ENCODE measurements around the gene STX1B. TPM values are rescaled to one million over a fixed set of nuclear protein-coding genes. Genes with fewer than 3 reads are reported as not detected.

STX1B gene
- total RNA-seq, 1 donor from 2014 or later, result 4.5 TPM

DNA sequence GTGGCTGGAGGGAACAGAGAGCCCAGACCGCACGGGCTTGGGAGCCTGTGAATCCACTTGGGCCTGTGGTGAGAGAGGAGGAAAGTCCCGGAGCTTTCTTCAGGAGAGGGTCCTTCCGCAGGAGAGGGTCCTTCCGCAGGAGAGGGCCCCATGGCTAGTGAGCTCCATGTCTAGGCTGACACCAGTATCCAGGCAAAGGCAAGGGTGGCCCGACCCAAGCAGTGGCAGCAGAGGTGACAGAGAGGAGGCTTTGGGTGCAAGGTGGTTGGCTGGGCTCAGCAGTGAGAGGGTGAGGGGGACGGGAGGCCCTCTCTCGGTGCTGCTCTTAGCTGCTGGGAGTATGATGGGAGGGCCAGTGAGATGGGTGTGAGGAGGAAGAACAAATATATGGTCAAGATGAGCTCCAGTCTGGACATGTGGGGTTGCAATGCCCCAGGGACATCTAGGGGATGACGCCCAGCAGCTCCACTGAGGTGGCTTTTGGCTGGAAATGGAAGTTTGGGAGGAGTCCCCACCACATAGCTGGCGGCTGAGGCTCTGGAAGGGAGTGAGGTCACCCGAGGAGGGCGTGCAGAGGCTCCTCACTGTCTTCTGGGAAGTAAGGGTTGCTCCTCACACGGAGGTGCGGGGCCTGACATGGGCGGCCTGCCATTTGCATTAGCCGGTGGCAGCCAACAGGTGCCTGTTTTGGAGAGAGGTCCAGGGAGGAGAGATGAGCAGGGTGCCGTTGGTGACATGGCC is 27.7 kb downstream of the STX1B start:
- TF ChIP-seq CTCF (IDR thresholded peaks at IDR 0.05), result no peak
- Mint-ChIP-seq H3K4me3 (ENCODE audit: unreplicated experiment) (no peak overlapping the region), H3K36me3 (ENCODE audit: unreplicated experiment) (peaks cover 18% of the 10 kb centered on the region), H3K27ac (ENCODE audit: unreplicated experiment) (peak overlapping the region; percentile 27), H3K9me3 (ENCODE audit: unreplicated experiment) (no peaks in the 10 kb centered on the region), H3K4me1 (ENCODE audit: unreplicated experiment) (peaks cover 13% of the 10 kb centered on the region), H3K27me3 (ENCODE audit: unreplicated experiment) (no peaks in the 10 kb centered on the region)
- no peak for DNase-seq (ENCODE audit: extremely low spot score, unreplicated experiment)

DNA sequence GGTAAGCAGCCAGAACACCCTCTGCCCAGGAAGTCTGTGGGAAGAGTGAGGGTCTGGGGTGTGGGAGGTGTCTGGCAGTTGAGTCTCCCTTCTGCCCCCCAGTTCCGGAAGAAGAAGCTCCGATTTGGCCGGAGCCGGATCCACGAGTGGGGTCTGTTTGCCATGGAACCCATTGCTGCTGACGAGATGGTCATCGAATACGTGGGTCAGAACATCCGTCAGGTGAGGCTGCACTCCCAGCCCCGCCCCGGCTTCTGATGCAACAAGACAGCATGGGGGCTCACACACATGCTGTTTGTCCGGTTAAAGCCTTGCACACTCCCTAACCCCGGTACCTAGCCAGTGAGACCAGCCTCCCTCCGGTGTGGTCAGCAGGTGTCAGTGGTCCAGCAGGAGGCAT is 29.5 kb downstream of the STX1B start:
- peaks cover 9% of the 10 kb centered on the region for H3K4me1 Mint-ChIP-seq (ENCODE audit: unreplicated experiment)
- no peak for TF ChIP-seq CTCF (IDR thresholded peaks at IDR 0.05)
- H3K36me3 Mint-ChIP-seq (ENCODE audit: unreplicated experiment), result peaks cover 27% of the 10 kb centered on the region
- DNase-seq (ENCODE audit: extremely low spot score, unreplicated experiment), result no peak
- no peaks in the 10 kb centered on the region for H3K27me3 Mint-ChIP-seq (ENCODE audit: unreplicated experiment)
- no peaks in the 10 kb centered on the region for H3K9me3 Mint-ChIP-seq (ENCODE audit: unreplicated experiment)
- no peak overlapping the region for H3K27ac Mint-ChIP-seq (ENCODE audit: unreplicated experiment)
- H3K4me3 Mint-ChIP-seq (ENCODE audit: unreplicated experiment), result no peak overlapping the region

- no peak for TF ChIP-seq CTCF (IDR thresholded peaks at IDR 0.05)
- Mint-ChIP-seq H3K4me1 (ENCODE audit: unreplicated experiment) (peaks cover 6% of the 10 kb centered on the region), H3K36me3 (ENCODE audit: unreplicated experiment) (peaks cover 31% of the 10 kb centered on the region), H3K4me3 (ENCODE audit: unreplicated experiment) (no peak overlapping the region), H3K27me3 (ENCODE audit: unreplicated experiment) (no peaks in the 10 kb centered on the region), H3K27ac (ENCODE audit: unreplicated experiment) (no peak overlapping the region), H3K9me3 (ENCODE audit: unreplicated experiment) (no peaks in the 10 kb centered on the region)
- DNase-seq (ENCODE audit: extremely low spot score, unreplicated experiment), result no peak
Observed at GRCh38 chr16:30980434-30980833, 30.0 kb downstream of the STX1B start.

DNA sequence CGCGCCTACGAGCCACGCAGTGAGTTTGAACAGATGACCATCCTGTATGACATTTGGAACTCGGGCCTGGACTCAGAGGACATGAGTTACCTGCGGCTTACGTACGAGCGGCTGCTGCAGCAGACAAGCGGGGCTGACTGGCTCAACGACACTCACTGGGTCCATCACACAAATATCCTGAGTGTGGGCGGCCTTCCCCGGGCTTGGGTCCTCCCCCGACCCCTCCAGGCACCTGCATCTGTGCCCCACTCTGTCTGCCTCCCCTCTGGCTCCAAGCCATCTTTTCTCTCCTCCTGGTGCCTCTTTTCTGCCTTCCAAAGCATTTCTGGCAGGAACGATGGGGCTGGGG is 30.4 kb downstream of the STX1B start:
- Mint-ChIP-seq H3K27ac (ENCODE audit: unreplicated experiment) (no peak overlapping the region), H3K36me3 (ENCODE audit: unreplicated experiment) (peaks cover 31% of the 10 kb centered on the region), H3K4me3 (ENCODE audit: unreplicated experiment) (no peak overlapping the region), H3K4me1 (ENCODE audit: unreplicated experiment) (peaks cover 2% of the 10 kb centered on the region), H3K9me3 (ENCODE audit: unreplicated experiment) (no peaks in the 10 kb centered on the region), H3K27me3 (ENCODE audit: unreplicated experiment) (no peaks in the 10 kb centered on the region)
- no peak for DNase-seq (ENCODE audit: extremely low spot score, unreplicated experiment)
- no peak for TF ChIP-seq CTCF (IDR thresholded peaks at IDR 0.05)

GRCh38 chr16:30979170-30980022 is 31.0 kb downstream of the STX1B start:
- no peaks in the 10 kb centered on the region for H3K9me3 Mint-ChIP-seq (ENCODE audit: unreplicated experiment)
- no peak for TF ChIP-seq CTCF (IDR thresholded peaks at IDR 0.05)
- peaks cover 32% of the 10 kb centered on the region for H3K36me3 Mint-ChIP-seq (ENCODE audit: unreplicated experiment)
- no peak overlapping the region for H3K4me3 Mint-ChIP-seq (ENCODE audit: unreplicated experiment)
- H3K4me1 Mint-ChIP-seq (ENCODE audit: unreplicated experiment), result no peaks in the 10 kb centered on the region
- no peak for DNase-seq (ENCODE audit: extremely low spot score, unreplicated experiment)
- H3K27ac Mint-ChIP-seq (ENCODE audit: unreplicated experiment), result no peak overlapping the region
- H3K27me3 Mint-ChIP-seq (ENCODE audit: unreplicated experiment), result no peaks in the 10 kb centered on the region
